Measurements from ENCODE around the gene MEF2C. TPM values are rescaled to one million over a fixed set of nuclear protein-coding genes. Genes with fewer than 3 reads are reported as not detected.

MEF2C gene
- total RNA-seq, 2 experiments from 2014 or later: 0.02 TPM

- ChIA-PET CTCF (no interaction called here), POLR2A (no interaction called here)
- Mint-ChIP-seq H3K27ac (no peak overlapping the region), H3K9me3 (no peaks in the 10 kb centered on the region), H3K27me3 (peaks cover 7% of the 10 kb centered on the region), H3K4me1 (ENCODE audit: low read depth) (peaks cover 4% of the 10 kb centered on the region), H3K36me3 (no peaks in the 10 kb centered on the region), H3K4me3 (no peak overlapping the region)
- no peak for DNase-seq
- intact Hi-C loops (cut with micrococcal nuclease): no loop called here
Observed at GRCh38 chr5:88821161-88821560, 61.8 kb downstream of the MEF2C start.

- Mint-ChIP-seq H3K4me1 (ENCODE audit: low read depth) (no peaks in the 10 kb centered on the region), H3K4me3 (no peak overlapping the region), H3K36me3 (no peaks in the 10 kb centered on the region), H3K27ac (no peak overlapping the region), H3K27me3 (peaks cover 3% of the 10 kb centered on the region), H3K9me3 (no peaks in the 10 kb centered on the region)
- ChIA-PET POLR2A (no interaction called here), CTCF (interaction anchor here (1.3 kb wide), 1 partner anchor 90 kb away, joined by 4 read pairs; no protein-coding TSS in a partner anchor)
- intact Hi-C loops (cut with micrococcal nuclease): no loop called here
- DNase-seq: no peak
Observed at GRCh38 chr5:88820581-88820980, 62.4 kb downstream of the MEF2C start.

- Mint-ChIP-seq H3K4me3 (no peak overlapping the region), H3K27me3 (peaks cover 2% of the 10 kb centered on the region), H3K4me1 (ENCODE audit: low read depth) (no peaks in the 10 kb centered on the region), H3K36me3 (no peaks in the 10 kb centered on the region), H3K9me3 (no peaks in the 10 kb centered on the region), H3K27ac (no peak overlapping the region)
- ChIA-PET POLR2A (no interaction called here), CTCF (interaction anchor here (1.3 kb wide), 1 partner anchor 89 kb away, joined by 4 read pairs; no protein-coding TSS in a partner anchor)
- DNase-seq: no peak
- intact Hi-C loops (cut with micrococcal nuclease): no loop called here
Observed at GRCh38 chr5:88819301-88819999, 63.5 kb downstream of the MEF2C start.

DNA sequence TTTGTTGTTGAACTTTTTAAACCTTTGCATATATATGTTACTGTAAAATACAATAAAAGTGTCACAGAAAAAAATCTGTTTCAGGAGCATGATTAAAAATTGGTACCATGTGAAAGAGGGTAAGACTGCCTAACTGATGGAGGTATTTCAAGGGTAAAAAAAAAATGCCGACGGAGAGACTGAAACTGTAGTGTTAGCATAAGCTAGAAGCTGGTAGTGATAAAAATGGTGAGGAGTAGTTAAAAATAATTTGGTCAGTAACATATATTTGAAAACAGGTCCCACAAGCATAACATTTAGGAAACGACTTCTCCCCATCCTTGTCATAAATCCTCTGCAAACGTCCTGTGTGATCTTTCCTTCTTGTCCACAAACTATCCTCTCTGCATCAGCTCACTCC, 64.7 kb downstream of the MEF2C start:
- no peaks in the 10 kb centered on the region for H3K9me3 Mint-ChIP-seq
- intact Hi-C loops (cut with micrococcal nuclease): no loop called here
- peaks cover 2% of the 10 kb centered on the region for H3K27me3 Mint-ChIP-seq
- no peak overlapping the region for H3K4me3 Mint-ChIP-seq
- CTCF ChIA-PET: no interaction called here
- H3K4me1 Mint-ChIP-seq (ENCODE audit: low read depth): no peaks in the 10 kb centered on the region
- no peak for DNase-seq
- POLR2A ChIA-PET: no interaction called here
- no peak overlapping the region for H3K27ac Mint-ChIP-seq
- no peaks in the 10 kb centered on the region for H3K36me3 Mint-ChIP-seq

GRCh38 chr5:88816195-88816594, 66.8 kb downstream of the MEF2C start:
- ChIA-PET CTCF (no interaction called here), POLR2A (no interaction called here)
- H3K9me3 Mint-ChIP-seq: no peaks in the 10 kb centered on the region
- H3K27me3 Mint-ChIP-seq: peaks cover 2% of the 10 kb centered on the region
- H3K27ac Mint-ChIP-seq: no peak overlapping the region
- no peaks in the 10 kb centered on the region for H3K4me1 Mint-ChIP-seq (ENCODE audit: low read depth)
- intact Hi-C loops (cut with micrococcal nuclease): no loop called here
- H3K4me3 Mint-ChIP-seq: no peak overlapping the region
- H3K36me3 Mint-ChIP-seq: no peaks in the 10 kb centered on the region
- DNase-seq: no peak

DNA sequence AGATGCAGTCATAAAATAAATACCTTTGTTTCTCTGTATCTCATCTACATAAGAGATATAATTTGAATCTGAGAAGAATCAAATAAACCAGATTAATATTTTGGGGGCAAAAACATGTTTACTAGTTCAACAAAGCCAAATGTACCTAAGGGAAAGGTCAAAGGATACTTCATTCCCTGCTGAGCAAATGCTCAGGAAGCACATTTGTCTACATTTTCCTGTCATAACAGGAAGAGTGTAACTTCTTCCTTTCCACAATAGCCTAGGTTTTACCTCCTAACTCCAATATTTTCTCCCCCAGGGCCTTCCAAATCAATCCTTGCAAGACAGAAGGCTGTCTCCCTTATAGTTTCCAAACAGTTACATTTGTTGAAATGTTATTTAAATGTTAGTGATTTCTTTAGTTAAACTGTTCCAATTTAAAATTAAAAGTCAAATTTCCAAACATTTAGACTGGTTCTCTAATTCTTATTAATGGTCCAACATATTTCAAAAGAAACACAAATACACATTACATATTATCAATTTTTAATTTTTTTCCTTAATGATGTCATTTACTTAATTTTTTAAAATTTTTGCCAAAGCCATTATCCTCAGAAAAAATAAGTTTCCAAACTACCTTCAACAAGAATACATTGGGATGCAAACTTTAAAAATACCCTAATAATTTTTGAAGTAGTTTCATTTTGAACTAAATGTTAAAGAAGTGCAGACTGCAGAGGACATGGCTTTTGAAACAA, 67.8 kb downstream of the MEF2C start:
- intact Hi-C loops (cut with micrococcal nuclease): no loop called here
- Mint-ChIP-seq H3K9me3 (no peaks in the 10 kb centered on the region), H3K27me3 (peaks cover 2% of the 10 kb centered on the region), H3K4me3 (no peak overlapping the region), H3K4me1 (ENCODE audit: low read depth) (no peaks in the 10 kb centered on the region), H3K36me3 (no peaks in the 10 kb centered on the region), H3K27ac (no peak overlapping the region)
- ChIA-PET CTCF (no interaction called here), POLR2A (no interaction called here)
- DNase-seq: no peak

DNA sequence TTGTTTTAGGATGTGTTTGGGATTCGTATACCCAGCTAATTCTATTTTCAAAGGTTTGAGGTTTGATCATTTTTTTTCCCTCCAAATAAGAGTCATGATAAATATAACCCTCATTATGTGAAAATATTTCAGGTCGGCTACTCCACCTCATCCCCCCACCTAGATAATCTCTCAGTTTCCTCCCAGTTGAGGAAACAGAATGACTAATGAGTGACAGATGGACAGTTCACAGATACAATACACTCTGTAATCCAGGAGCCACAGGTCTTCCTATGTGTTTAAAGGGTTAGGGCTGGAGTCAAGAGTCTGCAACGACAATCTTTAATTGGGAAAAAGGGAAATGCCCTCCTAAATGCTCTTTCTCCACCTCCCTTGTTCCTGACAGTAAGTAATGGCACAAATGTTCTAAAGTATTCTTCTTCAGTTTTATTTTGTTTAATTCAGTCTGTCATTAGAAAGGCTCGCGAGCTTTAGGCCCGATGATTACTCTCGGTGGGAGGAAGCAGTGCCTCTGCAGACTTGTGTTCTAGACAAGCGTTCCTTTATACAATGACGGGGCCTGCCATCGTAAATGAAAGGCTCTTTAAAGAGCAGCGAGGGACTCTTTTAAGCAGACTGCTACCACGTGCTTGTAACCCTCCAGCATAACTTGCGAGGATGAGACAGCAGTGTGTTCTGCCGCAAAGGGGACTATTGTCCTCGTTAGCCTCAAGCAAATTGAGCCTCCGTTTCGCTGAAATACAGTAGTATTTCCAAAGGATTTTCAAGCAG, 69.0 kb downstream of the MEF2C start:
- no peaks in the 10 kb centered on the region for H3K36me3 Mint-ChIP-seq
- POLR2A ChIA-PET: no interaction called here

GRCh38 chr5:88813244-88813643, 69.7 kb downstream of the MEF2C start:
- no peak for DNase-seq
- H3K4me1 Mint-ChIP-seq (ENCODE audit: low read depth): no peaks in the 10 kb centered on the region
- no peaks in the 10 kb centered on the region for H3K27me3 Mint-ChIP-seq
- no peak overlapping the region for H3K4me3 Mint-ChIP-seq
- H3K36me3 Mint-ChIP-seq: no peaks in the 10 kb centered on the region
- no peak overlapping the region for H3K27ac Mint-ChIP-seq
- ChIA-PET CTCF (no interaction called here), POLR2A (no interaction called here)
- H3K9me3 Mint-ChIP-seq: no peaks in the 10 kb centered on the region
- intact Hi-C loops (cut with micrococcal nuclease): no loop called here

More for the DNA sequence above, 69.0 kb downstream of the MEF2C start:
- CTCF ChIA-PET: no interaction called here
- Mint-ChIP-seq H3K27ac (no peak overlapping the region), H3K4me3 (no peak overlapping the region), H3K9me3 (no peaks in the 10 kb centered on the region), H3K27me3 (peaks cover 2% of the 10 kb centered on the region), H3K4me1 (ENCODE audit: low read depth) (no peaks in the 10 kb centered on the region)
- intact Hi-C loops (cut with micrococcal nuclease): no loop called here
- no peak for DNase-seq

DNA sequence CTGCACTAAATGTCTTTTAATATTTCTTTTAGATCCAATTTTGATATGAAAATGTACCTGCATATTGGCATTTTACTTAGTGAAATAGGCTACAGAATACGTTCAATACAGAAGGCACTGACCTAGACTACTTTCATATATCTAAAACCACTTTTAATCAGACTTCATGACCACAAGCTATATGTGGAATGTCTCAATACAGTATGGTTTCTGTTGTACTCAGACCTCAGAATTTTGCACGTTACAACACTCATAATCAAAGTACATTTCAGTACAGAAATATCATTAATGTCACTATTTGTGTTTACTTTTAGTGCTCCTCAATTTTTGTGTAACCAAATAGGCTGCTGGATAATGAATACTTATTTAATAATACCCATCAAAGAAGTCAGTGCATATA, 74.8 kb downstream of the MEF2C start:
- CTCF ChIA-PET: no interaction called here
- Mint-ChIP-seq H3K9me3 (no peaks in the 10 kb centered on the region), H3K4me3 (no peak overlapping the region), H3K27ac (no peak overlapping the region), H3K4me1 (ENCODE audit: low read depth) (no peaks in the 10 kb centered on the region), H3K36me3 (no peaks in the 10 kb centered on the region), H3K27me3 (peaks cover 8% of the 10 kb centered on the region)
- DNase-seq: no peak
- POLR2A ChIA-PET: no interaction called here
- intact Hi-C loops (cut with micrococcal nuclease): no loop called here

- DNase-seq: no peak
- H3K27me3 Mint-ChIP-seq: peaks cover 8% of the 10 kb centered on the region
- no peaks in the 10 kb centered on the region for H3K36me3 Mint-ChIP-seq
- H3K27ac Mint-ChIP-seq: no peak overlapping the region
- CTCF ChIA-PET: no interaction called here
- H3K4me3 Mint-ChIP-seq: no peak overlapping the region
- no peaks in the 10 kb centered on the region for H3K9me3 Mint-ChIP-seq
- POLR2A ChIA-PET: no interaction called here
- intact Hi-C loops (cut with micrococcal nuclease): no loop called here
- no peaks in the 10 kb centered on the region for H3K4me1 Mint-ChIP-seq (ENCODE audit: low read depth)
Observed at GRCh38 chr5:88807327-88807726, 75.7 kb downstream of the MEF2C start.

- Mint-ChIP-seq H3K4me1 (ENCODE audit: low read depth) (no peaks in the 10 kb centered on the region), H3K9me3 (no peaks in the 10 kb centered on the region), H3K27me3 (peaks cover 11% of the 10 kb centered on the region), H3K36me3 (no peaks in the 10 kb centered on the region), H3K27ac (no peak overlapping the region), H3K4me3 (no peak overlapping the region)
- DNase-seq: no peak
- ChIA-PET CTCF (no interaction called here), POLR2A (no interaction called here)
- intact Hi-C loops (cut with micrococcal nuclease): no loop called here
Observed at GRCh38 chr5:88806338-88806737, 76.6 kb downstream of the MEF2C start.

DNA sequence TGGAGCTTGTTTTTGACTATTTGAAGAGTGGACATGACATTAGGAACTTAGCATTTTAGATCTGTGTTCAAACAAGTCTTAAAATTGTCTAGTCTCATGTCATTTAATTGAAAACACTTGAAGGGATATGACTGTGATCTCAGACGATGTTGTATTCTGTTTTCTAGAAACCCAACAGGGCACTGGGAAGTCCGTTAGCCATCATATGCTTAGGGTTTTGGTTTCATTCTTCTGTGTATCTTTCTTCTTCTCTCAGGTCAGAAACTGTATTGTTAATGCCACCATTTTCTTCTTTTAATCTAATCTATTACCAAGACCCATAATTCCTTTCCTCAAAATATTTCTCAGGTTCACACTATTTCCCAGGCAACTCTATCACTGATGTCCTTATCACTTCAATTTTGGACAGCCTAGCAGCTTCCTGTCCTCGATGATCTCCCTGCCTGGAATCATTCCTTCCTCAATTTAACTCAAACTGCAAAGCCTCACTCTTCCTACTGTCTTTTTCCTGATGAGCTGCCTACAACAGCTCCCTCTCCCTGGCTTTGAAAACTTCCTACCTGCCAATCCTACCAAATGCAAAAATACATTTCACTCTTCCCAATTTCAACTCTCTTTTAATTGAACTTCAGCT, 77.7 kb downstream of the MEF2C start:
- DNase-seq: no peak
- CTCF ChIA-PET: interaction anchor here (1.6 kb wide), 1 partner anchor 75 kb away, joined by 3 read pairs; no protein-coding TSS in a partner anchor
- POLR2A ChIA-PET: no interaction called here

More for the DNA sequence above, 77.7 kb downstream of the MEF2C start:
- Mint-ChIP-seq H3K4me1 (ENCODE audit: low read depth) (no peaks in the 10 kb centered on the region), H3K27ac (no peak overlapping the region), H3K36me3 (no peaks in the 10 kb centered on the region), H3K27me3 (peaks cover 11% of the 10 kb centered on the region), H3K4me3 (no peak overlapping the region), H3K9me3 (no peaks in the 10 kb centered on the region)
- intact Hi-C loops (cut with micrococcal nuclease): no loop called here

All from activated CD4-positive, alpha-beta memory T cell treated with anti-CD3 and anti-CD28 coated beads for 36 hours (primary cell).